ENCODE measurements around the gene ARHGEF37. TPM values are rescaled to one million over a fixed set of nuclear protein-coding genes. Genes with fewer than 3 reads are reported as not detected.
A peak's percentile ranks its signal among the peaks of the same experiment; 100 is the strongest.
"Not testable (repeated sequence)": the region's sequence is repeated elsewhere in the genome, so short reads cannot be mapped to it uniquely, and the experiment has no call there.

ARHGEF37 gene
- total RNA-seq, 1 experiment from 2014 or later, result 5.0 TPM

DNA sequence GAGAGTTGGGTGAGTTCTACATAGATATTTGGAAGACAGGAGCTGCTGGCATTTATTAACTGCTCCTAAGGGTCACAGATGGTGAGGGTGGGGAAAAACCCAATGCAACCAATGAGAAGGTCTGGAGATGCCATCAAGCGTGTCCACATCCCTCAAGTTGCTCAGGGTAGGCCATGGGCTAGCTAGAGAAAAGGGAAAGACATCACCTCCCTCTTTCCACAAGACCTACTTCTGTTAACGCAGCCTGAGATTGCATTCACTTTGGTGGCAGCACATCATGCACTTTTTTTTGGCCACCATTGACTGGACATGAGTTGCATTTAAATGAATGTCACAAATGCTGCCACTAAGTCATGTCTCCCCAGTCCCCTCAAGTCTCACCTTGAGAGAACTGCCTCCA is 71.4 kb downstream of the ARHGEF37 start:
- DNase-seq (ENCODE audit: low read depth), result no peak
- in situ Hi-C loops (cut with HindIII; ENCODE audit: low pct_unique_long_range_greater_than_20kb, low sequenced_read_pairs), result no loop called here

DNA sequence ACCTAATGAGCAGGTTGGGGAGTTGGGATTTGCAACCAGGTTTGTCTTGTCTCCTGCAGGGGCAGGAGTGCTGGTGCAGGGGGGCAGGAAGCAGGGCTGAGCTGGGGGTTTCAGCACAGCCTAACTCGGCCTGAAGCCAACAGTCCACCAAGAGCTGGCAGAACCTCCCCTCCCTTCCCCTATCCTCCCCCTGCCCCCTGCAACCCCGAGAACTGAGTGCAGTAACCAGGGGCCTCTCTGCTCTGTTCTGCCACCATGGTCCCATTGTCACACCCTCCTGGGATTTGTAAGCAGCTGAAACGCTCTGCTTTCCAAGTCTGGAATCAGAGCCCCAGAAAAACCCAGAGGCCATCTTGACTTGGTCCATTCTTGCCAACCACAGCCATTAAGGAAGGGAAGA is 72.9 kb downstream of the ARHGEF37 start:
- DNase-seq (ENCODE audit: low read depth), result no peak
- in situ Hi-C loops (cut with HindIII; ENCODE audit: low pct_unique_long_range_greater_than_20kb, low sequenced_read_pairs), result no loop called here

DNA sequence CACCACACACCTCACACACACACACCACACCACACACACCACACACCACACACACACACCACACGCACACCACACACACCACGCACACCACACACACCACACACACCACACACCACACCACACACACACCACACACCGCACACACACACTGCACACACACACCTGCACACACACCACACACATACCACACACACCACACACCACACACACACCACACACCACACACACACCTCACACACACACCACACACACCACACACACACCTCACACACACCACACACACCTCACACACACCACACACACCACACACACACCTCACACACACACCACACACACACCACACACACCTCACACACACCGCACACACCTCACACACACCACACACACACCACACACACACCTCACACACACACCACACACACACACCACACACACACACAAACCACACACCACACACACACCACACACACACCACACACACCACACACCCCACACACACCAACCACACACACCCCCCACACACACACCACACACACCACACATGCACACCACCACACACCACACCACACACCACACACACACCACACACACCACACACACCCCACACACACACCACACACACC is 73.7 kb downstream of the ARHGEF37 start:
- DNase-seq (ENCODE audit: low read depth), result no peak
- in situ Hi-C loops (cut with HindIII; ENCODE audit: low pct_unique_long_range_greater_than_20kb, low sequenced_read_pairs), result no loop called here

DNA sequence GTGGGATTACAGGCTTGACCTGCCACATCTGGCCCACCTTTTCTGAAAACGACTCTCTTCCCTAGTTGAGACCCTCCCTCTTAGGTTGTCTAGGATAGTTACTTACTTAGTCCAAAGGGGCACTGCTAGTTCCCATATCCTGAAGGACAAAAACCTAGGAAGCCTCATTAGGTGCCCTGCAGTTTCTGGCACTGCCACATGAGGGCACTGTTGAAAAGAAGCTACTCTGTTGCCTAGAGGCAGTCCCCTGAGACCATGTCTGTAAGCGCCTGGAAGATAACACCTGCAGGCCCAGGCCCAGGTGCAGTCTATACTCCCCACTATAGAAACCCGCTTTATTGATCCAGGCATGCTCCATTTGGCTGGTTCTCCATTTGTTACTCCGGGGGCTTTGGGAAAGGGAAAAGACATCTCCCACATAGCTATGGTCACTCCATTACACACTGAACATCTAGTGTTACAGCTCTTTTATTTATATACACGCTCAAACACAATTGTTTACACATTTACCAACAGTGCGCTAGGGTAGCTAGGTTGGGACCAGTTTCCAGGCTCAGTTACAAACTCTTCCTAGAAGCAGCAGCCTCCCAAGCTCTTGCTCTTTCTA is 75.4 kb downstream of the ARHGEF37 start:
- in situ Hi-C loops (cut with HindIII; ENCODE audit: low pct_unique_long_range_greater_than_20kb, low sequenced_read_pairs), result no loop called here
- no peak for DNase-seq (ENCODE audit: low read depth)

DNA sequence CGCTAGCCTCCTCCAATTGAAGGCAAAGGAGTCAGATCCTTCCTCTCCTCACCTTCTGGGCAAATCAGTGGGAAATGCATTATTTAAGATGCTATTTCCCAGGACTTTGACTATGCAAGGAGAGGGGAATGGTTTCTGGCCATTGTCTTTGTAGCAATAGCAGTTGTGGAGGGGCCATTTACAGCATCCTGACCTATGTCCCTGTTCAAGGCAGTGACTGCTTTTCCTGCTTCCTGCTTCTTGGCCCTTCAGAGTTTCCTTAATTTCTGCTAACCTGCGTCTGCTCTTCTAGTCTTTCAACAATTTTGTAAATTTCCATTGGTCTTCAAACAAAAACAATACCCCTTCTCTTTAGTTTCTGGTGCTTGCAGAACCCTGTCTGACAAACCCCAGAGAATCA is 76.0 kb downstream of the ARHGEF37 start:
- in situ Hi-C loops (cut with HindIII; ENCODE audit: low pct_unique_long_range_greater_than_20kb, low sequenced_read_pairs), result no loop called here
- no peak for DNase-seq (ENCODE audit: low read depth)

DNA sequence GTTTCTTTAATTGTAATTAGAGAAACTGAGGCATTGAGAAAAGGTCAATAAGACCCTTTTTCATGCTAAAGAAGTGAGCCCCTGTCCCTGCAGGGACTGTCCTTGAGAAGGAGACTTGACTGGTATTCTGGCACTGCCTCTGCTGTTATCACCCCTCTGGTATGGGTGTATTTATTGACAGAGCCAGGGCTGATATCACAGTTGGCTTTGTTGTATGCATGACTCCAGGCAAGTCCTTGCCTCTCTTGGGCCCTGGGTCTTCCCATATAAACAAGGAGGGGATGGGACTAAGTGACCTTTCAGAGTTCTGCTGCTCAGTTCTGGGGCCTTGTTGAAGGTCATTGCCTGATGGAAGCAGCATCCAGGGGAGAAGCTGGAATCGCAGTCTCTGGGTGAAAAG is 77.0 kb downstream of the ARHGEF37 start:
- in situ Hi-C loops (cut with HindIII; ENCODE audit: low pct_unique_long_range_greater_than_20kb, low sequenced_read_pairs), result no loop called here
- DNase-seq (ENCODE audit: low read depth), result no peak

DNA sequence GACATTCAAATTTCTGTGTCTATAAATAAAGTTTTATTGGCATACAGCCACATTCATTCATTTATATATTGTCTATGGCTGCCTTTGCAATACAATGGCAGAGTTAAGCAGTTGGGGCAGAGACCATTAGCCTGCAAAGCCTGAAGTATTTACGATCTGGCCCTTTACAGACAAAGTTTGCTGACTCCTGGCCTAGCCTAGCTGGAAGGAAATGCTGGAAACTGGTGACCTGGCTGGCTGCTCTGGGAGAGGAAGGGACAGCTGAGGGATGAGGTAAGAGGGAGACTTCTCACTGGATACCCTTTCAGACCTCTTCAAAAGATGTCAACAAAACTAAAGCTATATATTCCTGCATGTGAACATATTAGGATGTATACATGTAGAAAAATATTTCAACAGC is 82.8 kb downstream of the ARHGEF37 start:
- no peak for DNase-seq (ENCODE audit: low read depth)
- in situ Hi-C loops (cut with HindIII; ENCODE audit: low pct_unique_long_range_greater_than_20kb, low sequenced_read_pairs), result no loop called here

DNA sequence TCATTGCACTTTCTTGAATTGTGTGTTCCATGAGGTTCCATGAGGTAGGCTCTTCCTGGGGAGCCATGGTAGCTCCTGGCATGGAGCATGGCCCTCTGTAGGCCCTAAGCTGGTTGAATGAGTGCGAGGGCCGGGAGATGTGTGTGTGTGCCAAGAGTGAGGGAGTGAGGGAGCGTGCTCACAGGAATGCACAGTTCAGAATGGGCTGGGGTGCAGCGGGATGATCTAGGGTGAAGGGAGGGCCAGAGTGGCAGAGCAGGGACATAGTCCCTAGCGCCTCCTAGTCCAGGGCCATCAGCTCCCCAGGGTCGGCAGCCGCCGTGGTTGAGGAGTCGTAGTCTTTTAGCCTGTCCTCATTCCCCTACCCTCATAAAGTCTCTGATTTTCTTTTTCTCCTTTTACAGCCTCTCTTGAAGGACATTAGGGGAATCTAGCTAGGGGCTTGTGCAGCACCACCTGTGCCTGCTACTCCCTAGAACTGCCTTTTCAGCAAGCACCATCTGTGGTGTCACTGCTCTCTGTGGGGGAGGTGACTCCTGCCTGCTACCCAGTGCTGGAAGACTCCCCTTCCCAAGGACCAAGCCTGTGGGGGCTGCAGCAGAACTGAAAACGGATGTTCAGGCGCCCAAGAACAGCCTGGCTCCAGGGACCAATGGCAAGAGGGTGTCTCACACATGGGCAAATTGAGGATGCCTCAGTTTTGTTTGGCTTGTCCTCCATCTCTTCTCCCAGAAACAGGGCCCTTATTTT is 83.5 kb downstream of the ARHGEF37 start:
- no peak for DNase-seq (ENCODE audit: low read depth)
- in situ Hi-C loops (cut with HindIII; ENCODE audit: low pct_unique_long_range_greater_than_20kb, low sequenced_read_pairs), result no loop called here

DNA sequence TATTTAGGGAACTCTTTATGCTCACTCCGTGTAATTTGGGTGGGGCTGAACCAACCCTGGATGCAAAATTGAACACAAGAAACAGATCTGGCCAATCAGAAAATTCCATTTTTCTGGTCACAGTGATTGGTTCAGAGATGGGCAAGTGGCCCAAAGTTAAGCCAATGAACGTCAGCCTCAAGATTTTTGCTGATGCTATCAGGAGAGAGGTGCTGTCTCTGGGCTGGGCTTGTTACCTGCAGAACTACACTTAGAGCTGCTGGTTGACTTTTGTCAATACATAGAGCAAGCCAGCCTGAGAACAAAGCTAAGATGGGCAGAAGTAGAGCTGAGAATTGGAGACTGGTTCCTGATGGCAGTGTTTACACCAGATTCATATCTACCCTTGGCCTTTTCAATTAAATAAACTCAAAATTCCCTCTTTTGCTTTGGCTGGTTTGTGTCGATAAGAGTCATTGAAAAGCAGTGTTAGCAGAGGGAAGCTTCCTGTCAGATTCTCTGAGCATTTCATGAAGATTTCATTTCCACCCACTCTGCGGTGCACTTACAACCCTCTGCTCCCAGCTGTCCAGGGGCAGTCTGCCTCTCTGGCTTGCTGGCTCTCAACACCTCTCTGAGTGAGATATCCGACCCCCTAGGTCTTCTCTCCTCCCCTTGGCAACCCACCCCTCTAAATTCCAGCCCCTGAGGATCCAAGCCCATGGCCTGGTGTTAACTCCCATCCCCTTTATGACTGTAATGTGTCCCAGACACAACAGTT is 84.3 kb downstream of the ARHGEF37 start:
- no peak for DNase-seq (ENCODE audit: low read depth)
- in situ Hi-C loops (cut with HindIII; ENCODE audit: low pct_unique_long_range_greater_than_20kb, low sequenced_read_pairs), result no loop called here

DNA sequence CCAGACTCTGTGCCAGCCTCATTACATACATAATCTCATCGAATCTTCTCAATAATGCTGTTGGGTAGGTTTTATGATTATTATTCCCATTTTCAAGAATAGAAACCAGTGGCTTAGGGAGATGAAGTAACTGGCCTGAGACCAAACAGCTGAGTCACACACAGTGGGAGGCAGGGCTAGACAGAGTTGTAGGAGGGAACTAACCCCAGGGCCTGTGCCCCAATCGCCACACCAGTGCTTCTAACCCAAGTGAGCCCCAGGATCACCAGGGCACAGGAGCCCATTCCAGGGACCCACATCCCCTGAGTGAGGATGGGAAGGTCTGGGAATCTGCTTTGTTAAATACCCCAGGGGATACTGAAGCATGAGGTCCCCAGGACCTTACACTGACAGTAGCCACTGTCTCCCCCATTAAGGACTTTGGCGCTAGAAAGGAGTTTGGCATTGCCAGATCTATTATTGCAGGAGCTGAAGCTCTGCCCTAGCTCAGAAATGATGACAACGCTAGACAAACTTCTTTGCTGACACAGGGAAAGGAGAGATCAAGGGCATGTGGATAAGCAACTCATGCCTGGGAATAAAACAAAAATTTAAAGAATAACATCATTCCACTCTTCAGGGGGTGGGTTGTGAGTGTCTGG is 85.0 kb downstream of the ARHGEF37 start:
- no peak for DNase-seq (ENCODE audit: low read depth)
- in situ Hi-C loops (cut with HindIII; ENCODE audit: low pct_unique_long_range_greater_than_20kb, low sequenced_read_pairs), result no loop called here

DNA sequence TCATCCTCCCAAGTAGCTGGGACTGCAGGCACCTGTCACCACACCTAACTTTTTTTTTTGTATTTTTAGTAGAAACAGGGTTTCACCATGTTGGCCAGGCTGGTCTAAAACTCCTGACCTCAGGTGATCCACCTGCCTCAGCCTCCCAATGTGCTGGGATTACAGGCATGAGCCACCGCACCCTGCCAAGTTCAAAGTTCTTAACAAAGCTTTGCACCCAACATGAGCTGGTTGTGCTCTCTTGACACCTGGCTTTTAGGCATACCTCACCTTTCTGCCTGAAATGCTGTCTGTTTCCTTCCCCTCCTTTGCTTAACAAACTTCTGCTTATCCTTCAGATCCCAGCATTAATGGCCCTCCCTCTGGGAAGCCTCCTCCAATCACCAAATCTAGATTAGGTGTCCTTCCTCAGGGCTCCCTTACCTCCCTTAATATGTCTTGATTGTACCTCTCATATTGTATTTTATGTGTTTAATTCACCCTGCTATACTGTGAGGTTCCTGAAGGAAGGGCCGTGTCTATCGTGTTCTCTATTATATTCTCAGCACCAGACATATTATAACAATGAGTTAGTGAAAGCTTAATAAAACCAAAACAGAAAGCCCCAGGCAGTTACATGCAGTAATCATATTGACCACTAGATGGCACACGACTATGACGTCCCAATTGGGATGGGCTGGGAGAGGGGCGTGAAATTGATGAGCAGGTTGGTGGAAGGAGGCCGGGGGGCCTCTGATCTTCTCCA is 86.0 kb downstream of the ARHGEF37 start:
- peak; percentile 33 for DNase-seq (ENCODE audit: low read depth)
- in situ Hi-C loops (cut with HindIII; ENCODE audit: low pct_unique_long_range_greater_than_20kb, low sequenced_read_pairs), result no loop called here

DNA sequence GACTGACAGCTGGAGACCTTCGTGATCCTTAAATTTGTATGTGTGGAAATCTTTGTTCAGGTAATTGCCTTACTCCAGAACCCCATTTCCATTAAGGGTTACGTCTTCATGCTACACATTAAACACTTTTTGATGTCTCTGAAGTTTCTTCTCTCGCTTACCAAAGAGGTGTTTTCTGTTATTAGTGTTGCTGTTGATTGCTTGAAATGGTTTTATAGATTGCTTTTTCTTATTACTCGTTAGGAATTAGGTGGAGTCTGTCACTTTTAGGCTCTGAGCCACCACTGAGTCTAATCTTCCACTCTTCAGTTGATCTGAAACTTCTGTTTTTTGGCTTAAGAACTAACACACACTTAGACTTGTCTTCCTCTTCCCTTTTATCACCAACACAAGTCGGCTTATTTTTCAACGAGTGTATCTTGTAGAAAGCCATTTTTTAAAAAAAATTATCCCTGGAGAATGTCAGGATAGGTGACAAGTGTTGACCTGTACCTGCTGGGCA is 86.6 kb downstream of the ARHGEF37 start:
- no peak for DNase-seq (ENCODE audit: low read depth)
- in situ Hi-C loops (cut with HindIII; ENCODE audit: low pct_unique_long_range_greater_than_20kb, low sequenced_read_pairs), result no loop called here

DNA sequence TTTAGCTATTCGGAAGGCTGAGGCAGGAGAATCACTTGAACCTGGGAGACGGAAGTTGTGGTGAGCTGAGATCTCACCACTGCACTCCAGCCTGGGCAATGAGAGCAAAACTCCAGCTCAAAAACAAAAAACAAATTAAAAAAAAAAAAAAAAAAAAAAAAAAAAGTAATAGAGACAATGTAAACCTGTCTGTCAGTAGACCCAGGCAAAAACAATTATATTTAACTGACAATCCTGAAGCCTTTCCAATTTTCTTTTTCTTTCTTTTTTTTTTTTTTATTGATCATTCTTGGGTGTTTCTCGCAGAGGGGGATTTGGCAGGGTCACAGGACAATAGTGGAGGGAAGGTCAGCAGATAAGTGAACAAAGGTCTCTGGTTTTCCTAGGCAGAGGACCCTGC is 88.0 kb downstream of the ARHGEF37 start:
- DNase-seq (ENCODE audit: low read depth); in situ Hi-C loops (cut with HindIII; ENCODE audit: low pct_unique_long_range_greater_than_20kb, low sequenced_read_pairs): not testable (repeated sequence)

DNA sequence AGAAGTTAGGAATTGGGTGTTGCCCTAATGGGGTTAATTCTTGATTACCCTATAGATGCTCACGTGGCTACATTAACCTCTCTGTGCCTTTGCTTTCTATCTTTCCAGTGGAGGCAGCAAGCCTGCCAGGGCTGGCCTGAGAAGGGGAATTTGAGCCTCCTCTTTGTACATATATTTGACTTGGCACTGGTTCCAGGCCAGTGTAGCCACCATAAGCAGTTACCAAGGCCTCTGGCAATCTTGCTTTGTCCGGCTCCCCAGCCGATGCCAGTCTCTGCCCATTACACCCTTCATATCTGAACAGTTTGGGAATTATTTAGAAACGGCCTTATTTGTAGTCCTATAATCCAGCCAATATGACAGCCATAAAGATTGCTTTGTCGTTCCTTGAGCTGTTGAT is 90.2 kb downstream of the ARHGEF37 start:
- in situ Hi-C loops (cut with HindIII; ENCODE audit: low pct_unique_long_range_greater_than_20kb, low sequenced_read_pairs), result no loop called here

DNA sequence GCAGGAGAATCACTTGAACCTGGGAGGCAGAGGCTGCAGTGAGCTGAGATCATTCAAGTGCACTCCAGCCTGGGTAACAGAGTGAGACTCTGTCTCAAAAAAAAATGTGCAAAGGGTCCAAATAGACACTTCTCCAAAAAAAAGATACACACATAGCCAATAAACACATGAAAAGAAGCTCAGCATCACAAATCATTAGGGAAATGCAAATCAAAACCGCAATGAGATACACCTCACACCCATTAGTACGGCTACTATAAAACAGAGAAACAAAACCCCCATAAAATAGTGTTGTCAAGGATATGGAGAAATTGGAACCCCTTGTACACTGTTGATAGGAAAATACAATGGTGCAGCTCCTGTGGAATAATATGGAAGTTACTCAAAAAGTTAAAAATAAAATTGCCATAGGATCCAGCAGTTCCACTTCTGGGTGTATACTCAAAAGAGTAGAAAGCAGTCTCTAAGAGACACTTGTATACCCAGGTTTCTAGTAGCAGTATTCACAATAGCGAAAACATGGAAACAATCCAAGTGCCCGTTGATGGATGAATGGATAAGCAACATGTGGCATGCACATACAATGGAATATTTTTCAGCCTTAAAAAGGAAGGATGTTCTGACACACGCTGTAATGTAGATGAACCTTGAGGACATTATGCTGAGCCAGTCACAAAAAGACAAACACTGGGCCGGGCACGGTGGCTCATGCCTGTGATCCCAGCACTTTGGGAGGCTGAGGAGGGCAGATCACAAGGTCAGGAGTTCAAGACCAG is 91.6 kb downstream of the ARHGEF37 start:
- DNase-seq (ENCODE audit: low read depth), result no peak
- in situ Hi-C loops (cut with HindIII; ENCODE audit: low pct_unique_long_range_greater_than_20kb, low sequenced_read_pairs), result no loop called here

More for the DNA sequence above, 90.2 kb downstream of the ARHGEF37 start:
- DNase-seq (ENCODE audit: low read depth), result no peak

DNA sequence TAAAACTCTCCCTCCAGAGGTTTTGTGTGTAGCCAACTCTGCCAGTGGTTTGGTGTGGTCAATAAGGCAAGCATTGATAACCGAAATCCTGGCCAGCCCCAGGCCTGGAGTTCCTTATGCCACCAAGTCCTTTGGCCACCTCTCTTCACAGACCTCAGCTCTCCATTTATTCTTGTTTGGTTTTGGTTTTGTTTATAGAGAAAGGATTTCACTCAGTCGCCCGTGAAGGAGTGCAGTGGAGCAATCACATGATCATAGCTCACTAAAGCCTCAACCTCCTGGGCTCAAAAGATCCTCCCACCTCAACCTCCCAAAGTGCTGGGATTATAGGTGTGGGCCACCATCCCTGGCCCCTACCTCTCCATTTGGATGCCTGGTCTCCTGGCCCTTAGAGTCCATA is 93.4 kb downstream of the ARHGEF37 start:
- peak; percentile 22 for DNase-seq (ENCODE audit: low read depth)
- in situ Hi-C loops (cut with HindIII; ENCODE audit: low pct_unique_long_range_greater_than_20kb, low sequenced_read_pairs), result no loop called here

DNA sequence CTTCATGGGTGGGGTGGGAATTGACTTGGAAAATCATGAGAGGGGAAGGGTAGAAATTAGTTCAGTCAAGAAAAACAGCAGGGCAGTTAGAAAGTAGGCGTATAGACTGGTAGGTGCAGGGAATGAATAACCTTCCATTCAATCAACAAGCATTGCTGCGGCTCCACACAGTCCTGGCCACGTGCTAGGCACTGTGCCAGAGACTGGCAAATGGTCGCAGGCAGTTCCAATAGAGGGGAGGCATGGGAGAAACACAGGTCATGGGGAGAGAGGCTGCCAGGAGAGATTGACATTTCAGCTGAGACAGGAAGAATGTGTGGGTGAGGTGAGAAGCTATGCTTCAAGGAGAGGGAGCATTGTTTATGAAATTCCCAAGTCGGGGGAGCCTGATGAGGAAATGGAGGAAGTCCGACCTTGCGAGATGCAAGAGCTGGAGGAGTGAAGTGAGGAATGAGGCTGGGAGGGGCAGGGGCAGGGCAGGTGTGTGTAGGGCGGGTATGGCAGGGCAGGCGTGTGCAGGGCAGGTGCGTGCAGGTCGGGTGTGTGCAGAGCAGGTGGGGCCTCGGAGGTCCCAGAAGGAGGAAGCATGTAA is 94.4 kb downstream of the ARHGEF37 start:
- in situ Hi-C loops (cut with HindIII; ENCODE audit: low pct_unique_long_range_greater_than_20kb, low sequenced_read_pairs), result no loop called here
- no peak for DNase-seq (ENCODE audit: low read depth)
